Mucosa of descending colon (tissue), 3 donors: ENCODE results near the gene LRBA. TPM values are rescaled to one million over a fixed set of nuclear protein-coding genes. Genes with fewer than 3 reads are reported as not detected.
"Not testable (repeated sequence)": the region's sequence is repeated elsewhere in the genome, so short reads cannot be mapped to it uniquely, and the experiment has no call there.

Experiments
- ATAC-seq: fragments of 200-7000 bp; cut with Tn5 transposase; one replicate; pipeline ENCODE4 v1.9.1; 2020; ENCODE audit warnings: mild to moderate bottlenecking, moderate library complexity
- DNase-seq, 3 donors: peaks; one replicate each; pipeline ENCODE4 v3.0.0-alpha.2; 2020
- H3K36me3 ChIP-seq: fragments of 200-600 bp; one replicate; pipeline ENCODE4 v1.8.0; 2021; ENCODE audit warnings: low read depth, mild to moderate bottlenecking
- H3K4me1 ChIP-seq: fragments of 200-600 bp; one replicate; pipeline ENCODE4 v1.8.0; 2021; ENCODE audit warnings: low read depth, mild to moderate bottlenecking
- H3K4me3 ChIP-seq: fragments of 200-600 bp; one replicate; pipeline ENCODE4 v1.8.0; 2021; ENCODE audit warnings: mild to moderate bottlenecking
- H3K9me3 ChIP-seq: fragments of 200-600 bp; one replicate; pipeline ENCODE4 v1.8.0; 2021; ENCODE audit warnings: mild to moderate bottlenecking
- intact Hi-C, 2 donors: fragments of 100-400 bp; cut with DNase I in 1 of 2; cut with micrococcal nuclease in 1 of 2; formaldehyde crosslinking; loops; one replicate each; pipeline versions ENCODE4 v1.11.0 to v1.11.1; 2022; cut with DNase I, micrococcal nuclease
- total RNA-seq, 3 donors: library from RNA; stranded (reverse); fragmentation: NEBNext Ultra II Directional in 2 of 3; extraction: Animal tissue kit (Norgen Biotek cat#: 25700) in 2 of 3; gene quantifications; one replicate each; pipeline versions ENCODE4 v1.2.1 to v1.2.4, GENCODE V29; 2021 to 2023
- TF ChIP-seq, protein P1 (sequence below): fragments of 200-600 bp; IDR thresholded peaks from one replicate; pipeline ENCODE4 v1.8.0; 2022; ENCODE audit warnings: antibody characterized with exemption, mild to moderate bottlenecking
- donor health status: DM: no; HTN: no; CAD: no; lungs with moderate emphysema.
- donor health status: DM: no; HTN: no; CAD: no.
- donor health status: DM: no; HTN: yes; CAD: no.

Gene LRBA
- total RNA-seq, 3 donors from 2014 or later: 69.8 to 98.4 (median 76.2) TPM

DNA sequence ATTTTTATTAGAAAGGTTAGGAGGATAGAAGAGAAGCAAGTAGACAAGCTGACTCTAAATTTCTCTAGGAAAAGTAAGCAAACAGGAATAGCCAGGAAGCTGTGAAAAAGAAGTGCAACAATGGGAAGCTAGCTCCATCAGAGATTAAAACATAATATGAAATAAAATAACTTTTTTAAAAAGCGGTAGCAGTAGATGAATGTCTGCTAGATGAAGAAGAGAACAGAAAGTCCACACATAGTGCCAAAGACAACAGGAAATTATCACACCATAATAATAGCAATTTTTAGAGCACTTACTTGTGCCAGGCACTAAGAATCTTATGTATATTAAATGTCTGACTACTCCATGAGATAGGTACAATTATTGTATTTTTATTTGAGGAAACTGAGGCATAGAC, 53.5 kb downstream of the LRBA start:
- Histone ChIP-seq H3K4me3 (no peak overlapping the region), H3K9me3 (peaks cover 15% of the 10 kb centered on the region), H3K4me1 (no peaks in the 10 kb centered on the region), H3K36me3 (no peaks in the 10 kb centered on the region)
- no peak for DNase-seq
- intact Hi-C loops: no loop called here
- ATAC-seq: no peak
- TF ChIP-seq, protein P1, sequence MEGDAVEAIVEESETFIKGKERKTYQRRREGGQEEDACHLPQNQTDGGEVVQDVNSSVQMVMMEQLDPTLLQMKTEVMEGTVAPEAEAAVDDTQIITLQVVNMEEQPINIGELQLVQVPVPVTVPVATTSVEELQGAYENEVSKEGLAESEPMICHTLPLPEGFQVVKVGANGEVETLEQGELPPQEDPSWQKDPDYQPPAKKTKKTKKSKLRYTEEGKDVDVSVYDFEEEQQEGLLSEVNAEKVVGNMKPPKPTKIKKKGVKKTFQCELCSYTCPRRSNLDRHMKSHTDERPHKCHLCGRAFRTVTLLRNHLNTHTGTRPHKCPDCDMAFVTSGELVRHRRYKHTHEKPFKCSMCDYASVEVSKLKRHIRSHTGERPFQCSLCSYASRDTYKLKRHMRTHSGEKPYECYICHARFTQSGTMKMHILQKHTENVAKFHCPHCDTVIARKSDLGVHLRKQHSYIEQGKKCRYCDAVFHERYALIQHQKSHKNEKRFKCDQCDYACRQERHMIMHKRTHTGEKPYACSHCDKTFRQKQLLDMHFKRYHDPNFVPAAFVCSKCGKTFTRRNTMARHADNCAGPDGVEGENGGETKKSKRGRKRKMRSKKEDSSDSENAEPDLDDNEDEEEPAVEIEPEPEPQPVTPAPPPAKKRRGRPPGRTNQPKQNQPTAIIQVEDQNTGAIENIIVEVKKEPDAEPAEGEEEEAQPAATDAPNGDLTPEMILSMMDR: no peak

DNA sequence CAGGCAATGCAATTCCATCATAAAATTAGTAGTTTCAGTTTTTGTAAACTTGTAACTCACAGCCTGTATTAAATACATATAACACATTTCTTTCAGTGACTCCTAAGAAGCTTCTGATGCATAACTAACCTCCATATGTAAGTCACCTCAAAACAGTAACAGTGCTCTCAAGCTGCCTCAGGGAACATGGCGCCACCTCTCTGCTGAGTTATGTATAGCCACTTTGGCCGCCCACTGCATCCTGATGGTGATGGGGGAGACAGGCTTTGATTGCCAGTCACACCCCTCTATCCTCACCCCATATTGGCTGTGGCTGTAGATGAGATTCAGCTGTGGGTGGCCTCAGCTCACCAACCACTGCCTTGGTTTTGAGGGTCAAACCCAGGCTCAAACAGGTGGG, 54.3 kb downstream of the LRBA start:
- intact Hi-C loops: no loop called here
- H3K4me1 ChIP-seq: no peaks in the 10 kb centered on the region
- DNase-seq: peak in 1 of 3 donors; percentile 43
- ATAC-seq: peak; percentile 82
- H3K4me3 ChIP-seq: no peak overlapping the region
- H3K36me3 ChIP-seq: no peaks in the 10 kb centered on the region
- TF ChIP-seq, protein P1: peak; percentile 23
- H3K9me3 ChIP-seq: peaks cover 15% of the 10 kb centered on the region

DNA sequence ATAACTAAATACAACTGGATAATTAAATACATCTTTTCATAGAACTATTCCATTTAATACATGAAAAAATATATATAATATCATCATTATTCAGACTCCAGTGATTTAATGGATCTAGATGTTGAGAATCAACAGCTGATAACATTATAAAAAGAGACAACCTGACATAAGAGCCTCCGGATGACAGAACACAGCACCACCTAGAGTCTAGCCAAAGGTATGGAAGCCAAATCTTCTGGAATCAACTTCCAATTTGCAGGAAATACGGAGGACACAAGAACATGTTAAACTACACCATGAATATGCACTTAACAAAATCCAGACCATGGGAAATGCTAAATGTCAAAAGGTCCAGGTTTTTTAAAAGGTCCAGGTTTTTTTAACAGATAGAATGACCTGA, 55.0 kb downstream of the LRBA start:
- TF ChIP-seq, protein P1: no peak
- H3K4me1 ChIP-seq: no peaks in the 10 kb centered on the region
- ATAC-seq (peak; percentile 72), DNase-seq (no peak)
- intact Hi-C loops: no loop called here
- no peaks in the 10 kb centered on the region for H3K36me3 ChIP-seq
- no peak overlapping the region for H3K4me3 ChIP-seq
- peaks cover 15% of the 10 kb centered on the region for H3K9me3 ChIP-seq

DNA sequence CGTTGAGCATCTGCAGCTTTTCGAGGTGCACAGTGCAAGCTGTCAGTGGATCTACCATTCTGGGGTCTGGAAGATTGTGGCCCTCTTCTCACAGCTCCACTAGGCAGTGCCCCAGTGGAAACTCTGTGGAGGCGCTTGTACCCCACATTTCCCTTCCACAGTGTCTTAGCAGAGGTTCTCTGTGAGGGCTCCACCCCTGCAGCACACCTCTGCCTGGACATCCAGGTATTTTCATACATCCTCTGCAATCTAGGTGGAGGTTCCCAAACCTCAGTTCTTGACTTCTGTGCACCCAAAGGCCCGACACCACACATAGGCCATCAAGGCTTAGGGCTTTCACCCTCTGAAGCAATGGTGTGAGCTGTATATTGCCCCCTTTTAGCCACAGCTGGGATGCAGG, 57.1 kb downstream of the LRBA start:
- intact Hi-C loops, ATAC-seq, H3K36me3 ChIP-seq, DNase-seq, H3K4me1 ChIP-seq, H3K4me3 ChIP-seq: not testable (repeated sequence)
- peaks cover 17% of the 10 kb centered on the region for H3K9me3 ChIP-seq

DNA sequence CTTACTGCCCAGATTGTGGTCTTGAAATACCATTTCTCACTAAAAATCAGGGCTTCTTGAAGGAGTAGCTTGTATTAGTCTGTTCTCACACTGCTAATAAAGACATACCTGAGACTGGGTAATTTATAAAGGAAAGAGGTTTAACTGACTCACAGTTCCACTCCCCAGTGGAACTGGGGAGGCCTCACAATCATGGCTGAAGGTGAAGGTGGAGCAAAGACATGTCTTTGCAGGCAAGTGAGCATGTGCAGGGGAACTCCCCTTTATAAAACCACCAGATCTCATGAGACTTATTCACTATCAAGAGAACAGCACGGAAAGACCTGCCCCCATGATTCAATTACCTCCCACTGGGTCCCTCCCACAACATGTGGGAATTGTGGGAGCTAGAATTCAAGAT, 58.0 kb downstream of the LRBA start:
- DNase-seq, H3K4me1 ChIP-seq, intact Hi-C loops, H3K4me3 ChIP-seq, H3K36me3 ChIP-seq, ATAC-seq: not testable (repeated sequence)
- H3K9me3 ChIP-seq: peaks cover 17% of the 10 kb centered on the region

DNA sequence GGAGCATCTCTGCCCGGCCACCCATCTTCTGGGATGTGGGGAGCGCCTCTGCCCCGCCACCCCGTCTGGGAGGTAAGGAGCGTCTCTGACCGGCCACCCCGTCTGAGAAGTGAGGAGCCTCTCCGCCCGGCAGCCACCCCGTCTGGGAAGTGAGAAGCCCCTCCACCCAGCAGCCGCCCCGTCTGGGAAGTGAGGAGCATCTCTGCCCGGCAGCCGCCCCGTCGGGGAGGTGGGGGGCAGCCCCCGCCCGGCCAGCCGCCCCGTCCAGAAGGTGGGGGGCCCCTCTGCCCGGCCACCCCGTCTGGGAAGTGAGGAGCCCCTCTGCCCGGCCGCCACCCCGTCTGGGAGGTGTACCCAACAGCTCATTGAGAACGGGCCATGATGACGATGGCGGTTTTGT, 61.2 kb downstream of the LRBA start:
- DNase-seq, intact Hi-C loops, ATAC-seq: not testable (repeated sequence)

DNA sequence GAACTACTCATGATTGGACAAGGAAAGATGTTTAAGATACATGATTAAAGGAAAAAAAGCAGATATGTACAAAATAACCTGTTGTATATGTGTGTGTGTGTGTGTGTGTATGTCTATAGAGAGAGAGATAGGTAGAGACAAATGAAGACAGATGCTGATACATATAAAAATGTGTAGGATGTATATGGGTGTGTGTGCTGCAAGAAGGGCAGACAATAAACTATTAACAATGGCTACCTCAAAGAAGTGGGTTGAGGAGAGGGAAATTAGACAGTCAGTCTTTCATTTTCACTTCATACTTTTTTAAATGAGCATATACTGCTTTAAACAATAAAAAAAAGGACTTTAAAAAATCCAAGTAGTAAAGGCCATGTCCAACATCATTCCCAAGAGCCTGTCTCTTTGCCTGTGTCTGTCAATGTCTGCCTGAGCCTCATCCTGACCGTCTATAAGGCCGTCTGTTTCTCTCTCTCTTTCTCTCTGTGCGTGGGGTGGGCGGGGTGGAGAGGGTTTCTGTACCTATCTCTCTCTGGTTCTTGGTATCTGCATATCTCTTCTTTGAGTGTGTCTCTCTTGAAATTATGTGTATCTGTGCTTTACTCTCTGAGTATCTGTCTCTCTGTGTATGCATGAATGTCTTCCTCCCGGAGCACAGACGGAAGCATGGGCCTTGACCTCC, 62.8 kb downstream of the LRBA start:
- Histone ChIP-seq H3K4me1 (no peaks in the 10 kb centered on the region), H3K9me3 (peaks cover 5% of the 10 kb centered on the region), H3K4me3 (no peak overlapping the region), H3K36me3 (no peaks in the 10 kb centered on the region)
- intact Hi-C loops: no loop called here
- ATAC-seq: no peak
- TF ChIP-seq, protein P1: no peak
- no peak for DNase-seq

More for the DNA sequence above, 61.2 kb downstream of the LRBA start:
- H3K4me3 ChIP-seq, H3K36me3 ChIP-seq, H3K4me1 ChIP-seq: not testable (repeated sequence)
- peaks cover 17% of the 10 kb centered on the region for H3K9me3 ChIP-seq
